NOMO-1 treated with dmso at 0.1 percent for 144 hours (cell line): ENCODE results near the gene DYNC1I2.
"Not testable (repeated sequence)": the region's sequence is repeated elsewhere in the genome, so short reads cannot be mapped to it uniquely, and the experiment has no call there.

ENCODE experiments used
- DNase-seq: peaks from one replicate; lab custom pipeline; 2025; ENCODE audit not compliant: unreplicated experiment; lab: John Stamatoyannopoulos, UW

Gene DYNC1I2

DNA sequence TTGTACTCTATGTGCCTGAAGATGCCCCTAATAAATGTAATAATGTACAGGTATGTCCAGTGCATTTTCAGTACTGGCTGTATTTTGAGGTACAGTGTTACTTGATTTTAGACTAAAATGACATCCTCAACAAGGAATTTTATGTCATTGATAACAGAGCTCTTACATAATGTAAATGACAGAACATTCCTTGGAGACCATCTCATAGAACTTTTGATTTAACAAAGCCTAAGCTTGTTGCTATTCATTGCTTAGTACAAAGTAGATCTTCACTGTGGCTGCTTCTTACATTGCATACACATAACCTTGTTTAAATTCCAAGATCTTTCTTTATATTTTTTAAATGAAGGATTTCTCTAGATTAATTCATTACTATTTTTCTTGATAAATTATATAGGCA lies 24.1 kb downstream of the DYNC1I2 start:
- no peak for DNase-seq

DNA sequence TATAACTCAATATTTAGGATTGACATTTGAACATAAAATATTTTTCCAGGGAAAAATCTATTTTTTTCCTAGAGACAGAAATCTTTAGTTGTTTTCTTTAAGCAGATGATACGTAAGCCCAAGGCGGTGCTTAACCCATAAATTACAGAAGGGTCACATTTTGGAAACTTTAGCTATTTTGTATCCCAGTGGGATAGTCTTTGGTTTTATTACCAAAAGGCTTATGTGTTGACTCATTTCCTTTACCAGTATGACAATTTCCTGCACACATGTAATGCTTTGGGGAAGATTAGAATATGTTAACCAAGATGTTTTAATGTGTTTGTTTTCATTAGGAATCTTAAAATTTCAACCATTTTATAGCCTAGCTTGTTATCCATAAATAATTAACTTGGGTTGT lies 24.8 kb downstream of the DYNC1I2 start:
- no peak for DNase-seq

DNA sequence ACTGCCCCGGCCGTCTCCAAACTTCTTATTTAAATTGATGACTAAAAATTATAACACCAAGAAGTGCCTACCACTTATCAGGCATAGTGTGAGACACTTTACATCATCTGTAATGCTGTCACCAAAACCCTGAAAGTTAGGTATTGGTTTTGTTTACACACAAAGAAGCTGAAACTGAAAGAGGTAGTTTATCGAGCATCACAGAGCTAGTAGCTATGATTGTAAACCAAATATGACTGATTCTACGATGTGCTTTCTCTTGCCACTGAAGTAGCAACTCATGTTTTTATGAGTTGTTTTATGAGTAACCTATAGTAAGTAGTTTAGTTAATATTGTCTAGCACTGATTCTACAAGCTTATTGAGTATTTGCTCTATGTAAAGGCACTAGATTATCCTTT lies 31.5 kb downstream of the DYNC1I2 start:
- DNase-seq, result no peak

DNA sequence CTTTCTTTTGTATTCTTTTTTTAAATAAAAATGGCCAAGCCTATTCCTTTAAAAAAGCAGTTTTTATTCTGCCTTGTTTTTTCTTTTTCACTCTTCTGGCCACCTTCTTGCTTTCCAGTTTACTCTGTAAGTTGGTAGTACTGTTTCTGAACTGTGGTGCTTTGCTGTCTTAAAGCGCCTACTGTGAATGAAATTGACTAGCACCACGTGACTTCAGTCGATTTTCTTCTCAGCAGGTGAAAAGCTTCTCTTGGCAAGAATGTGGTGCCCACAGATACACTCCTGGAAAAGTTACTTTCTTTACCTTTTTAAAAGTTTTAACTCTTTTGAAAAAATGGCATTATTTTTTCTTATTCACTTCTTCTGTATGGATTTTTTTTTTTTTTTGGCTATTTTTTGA lies 32.4 kb downstream of the DYNC1I2 start:
- no peak for DNase-seq

DNA sequence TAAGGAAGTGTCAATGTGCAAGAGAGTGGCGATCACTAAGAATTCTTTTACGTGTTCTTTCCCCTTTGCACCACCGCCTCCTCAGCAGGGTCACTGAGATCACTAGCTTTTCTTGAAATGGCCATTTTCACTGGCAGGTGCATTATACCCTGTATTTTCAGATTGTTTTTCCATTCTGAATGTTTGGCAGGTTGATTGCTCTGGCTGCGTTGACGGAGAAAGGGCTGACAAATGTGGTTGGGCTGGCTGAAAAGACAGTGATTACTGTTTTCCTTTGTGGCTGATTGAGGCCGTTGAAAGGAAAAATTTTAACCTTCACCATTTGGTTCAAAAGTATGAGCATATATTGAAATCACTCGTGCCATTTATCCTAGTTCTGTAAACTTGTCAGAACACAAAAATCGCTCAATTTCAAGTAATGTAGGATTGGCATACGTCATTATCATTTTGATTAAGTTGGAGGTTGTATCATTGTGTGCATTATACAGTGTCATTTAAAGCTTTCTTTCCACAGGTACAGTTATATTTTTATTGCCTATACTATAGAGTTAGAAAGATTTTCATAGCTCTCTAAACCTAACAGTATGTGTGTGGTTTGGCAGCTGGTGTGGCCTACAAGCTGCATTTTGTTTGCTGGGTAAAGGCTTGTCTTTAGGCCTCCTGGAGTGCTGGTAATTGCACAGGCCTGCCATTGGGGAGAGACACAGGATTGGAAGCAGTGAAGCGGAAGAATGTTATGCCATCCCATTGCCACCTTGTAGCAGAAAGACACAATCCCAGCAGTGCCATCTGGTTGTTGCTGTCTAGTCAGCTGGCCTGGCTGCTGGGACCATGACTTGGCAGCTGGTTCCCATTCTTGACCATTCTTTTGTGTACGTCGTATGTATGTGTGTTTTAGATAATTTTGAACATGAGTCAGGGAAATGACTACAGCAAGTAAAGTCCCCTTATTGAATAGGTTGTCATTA lies 36.7 kb downstream of the DYNC1I2 start:
- DNase-seq, result no peak

DNA sequence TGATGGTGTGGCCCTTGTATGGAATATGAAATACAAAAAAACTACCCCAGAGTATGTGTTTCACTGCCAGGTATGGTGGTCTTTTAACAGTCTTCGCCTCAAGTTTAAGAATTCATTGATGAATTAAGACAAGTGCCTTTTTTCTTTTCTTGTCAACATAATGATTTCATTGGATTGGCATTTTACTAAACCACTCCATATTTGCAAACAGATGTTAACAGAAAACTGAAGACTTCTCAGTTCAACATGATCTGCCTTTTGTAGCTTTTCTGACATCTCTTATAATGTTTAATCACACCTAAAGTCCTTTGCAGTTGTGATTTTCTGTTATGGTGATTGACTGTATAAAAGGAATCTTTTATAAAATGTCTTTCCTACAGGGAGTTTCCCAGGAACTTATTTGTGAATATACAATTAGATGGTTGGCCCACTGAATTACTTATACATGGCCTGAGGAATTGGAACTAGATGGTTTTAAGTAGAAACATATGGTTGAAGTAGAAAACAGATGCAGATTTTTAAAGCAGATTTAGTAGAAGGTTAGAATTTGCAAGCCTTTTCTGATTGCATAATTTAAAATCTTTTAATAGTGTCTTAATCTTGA lies 39.7 kb downstream of the DYNC1I2 start:
- DNase-seq, result no peak

DNA sequence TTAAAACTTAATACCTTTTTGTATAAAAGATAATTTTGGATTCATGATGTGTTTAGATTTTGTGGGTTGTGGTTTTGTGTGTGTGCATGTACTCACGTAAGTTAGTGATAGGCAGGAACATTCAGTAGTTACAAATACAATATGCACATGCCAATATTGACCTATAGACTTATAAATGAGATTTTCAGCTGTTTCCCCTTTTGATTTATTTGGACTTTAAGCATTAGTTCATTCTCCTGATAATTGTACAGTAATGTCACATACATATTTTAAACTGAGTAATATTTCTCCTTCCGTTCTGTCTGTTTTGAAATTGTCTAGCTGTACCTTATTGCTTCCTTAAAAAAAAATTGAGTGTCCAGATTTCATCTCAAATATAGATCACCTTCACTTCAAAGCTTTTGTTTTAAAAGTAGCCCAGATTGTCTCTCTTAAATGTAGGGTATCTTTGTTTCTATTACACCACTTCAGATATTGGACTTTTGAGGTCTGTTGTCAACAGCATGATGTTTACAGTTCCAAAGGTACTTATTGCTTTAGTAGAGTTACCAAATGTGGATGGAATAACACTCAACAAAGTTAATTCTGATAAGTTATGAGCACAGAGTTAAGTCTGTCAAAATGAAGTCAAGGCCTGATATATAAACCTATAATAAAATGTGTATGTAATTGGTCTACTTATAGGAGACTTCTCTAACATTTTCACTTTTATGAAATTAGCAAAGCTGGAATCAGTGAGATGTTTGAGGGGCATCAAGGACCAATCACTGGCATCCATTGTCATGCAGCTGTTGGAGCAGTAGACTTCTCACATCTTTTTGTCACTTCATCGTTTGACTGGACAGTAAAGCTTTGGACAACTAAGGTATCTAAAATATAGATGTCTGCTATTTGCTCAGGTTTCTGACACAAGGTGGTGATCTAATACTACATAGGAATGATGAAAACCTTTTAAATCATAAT lies 42.0 kb downstream of the DYNC1I2 start:
- DNase-seq, result no peak

DNA sequence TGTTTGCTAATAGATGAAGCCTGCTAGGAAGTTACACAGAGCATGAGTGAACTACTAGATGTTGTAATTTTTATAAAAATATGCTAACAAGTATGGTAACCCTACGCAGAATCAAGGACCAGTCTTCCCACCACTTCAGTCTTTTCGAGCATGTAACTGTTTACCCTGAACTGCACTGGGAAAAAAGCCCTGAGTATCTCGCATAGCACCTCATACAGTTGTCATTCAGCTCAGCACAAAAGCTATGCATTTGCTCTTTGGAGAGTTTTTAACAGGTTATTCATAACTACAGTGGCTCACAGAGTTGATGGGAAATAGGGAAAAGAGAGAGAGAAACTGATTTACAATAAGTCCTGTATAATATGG lies 42.7 kb downstream of the DYNC1I2 start:
- DNase-seq, result no peak

DNA sequence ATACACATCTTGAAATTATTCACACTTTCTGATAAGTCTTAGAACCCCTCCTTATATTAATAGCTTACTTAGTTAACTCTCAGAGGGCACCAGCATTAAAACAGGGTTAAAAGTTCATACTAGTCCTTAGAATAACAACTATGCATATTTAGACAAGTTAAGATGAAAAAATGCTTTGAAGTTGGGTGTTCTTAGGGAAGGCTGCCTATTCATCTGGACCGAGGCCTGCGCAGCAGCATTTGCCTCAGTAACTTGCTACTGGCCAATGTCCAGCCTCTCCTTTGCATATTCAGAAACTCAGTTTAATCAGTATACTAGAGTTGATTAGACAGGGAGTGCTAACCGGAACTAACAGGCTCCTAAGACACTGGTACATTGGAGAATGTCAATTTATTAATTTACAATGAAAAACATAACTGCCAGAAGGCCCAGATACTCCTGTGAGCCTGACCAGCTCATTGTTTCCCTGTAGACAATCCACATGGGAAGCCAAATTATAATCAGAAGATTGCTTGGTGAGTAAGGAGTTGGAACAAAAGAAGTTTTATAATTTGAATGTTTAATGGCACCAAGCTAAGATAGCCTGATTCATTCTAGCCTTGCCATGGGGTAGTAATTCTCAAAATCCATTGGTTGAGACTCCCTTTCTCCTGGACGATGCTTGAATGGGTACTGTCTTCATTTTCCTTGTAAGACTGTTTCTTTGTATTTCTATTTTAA lies 48.9 kb downstream of the DYNC1I2 start:
- DNase-seq, result no peak

DNA sequence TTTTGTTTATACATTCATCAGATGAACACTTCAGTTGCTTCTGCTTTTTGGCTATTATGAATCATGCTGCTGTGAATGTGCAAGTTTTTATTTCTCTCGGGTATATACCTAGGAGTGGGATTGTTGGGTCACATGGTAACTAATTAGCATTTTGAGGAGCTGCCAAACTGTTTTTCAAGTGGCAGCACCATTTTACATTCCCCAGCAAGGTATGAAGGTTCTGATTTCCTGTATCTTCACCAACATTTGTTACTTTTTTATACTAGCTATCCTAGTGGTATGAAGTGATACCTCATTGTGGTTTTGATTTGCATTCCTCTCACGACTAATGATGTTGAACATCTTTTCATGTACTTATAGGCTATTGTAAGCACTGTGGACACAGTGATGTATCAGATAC lies 53.9 kb downstream of the DYNC1I2 start:
- no peak for DNase-seq

DNA sequence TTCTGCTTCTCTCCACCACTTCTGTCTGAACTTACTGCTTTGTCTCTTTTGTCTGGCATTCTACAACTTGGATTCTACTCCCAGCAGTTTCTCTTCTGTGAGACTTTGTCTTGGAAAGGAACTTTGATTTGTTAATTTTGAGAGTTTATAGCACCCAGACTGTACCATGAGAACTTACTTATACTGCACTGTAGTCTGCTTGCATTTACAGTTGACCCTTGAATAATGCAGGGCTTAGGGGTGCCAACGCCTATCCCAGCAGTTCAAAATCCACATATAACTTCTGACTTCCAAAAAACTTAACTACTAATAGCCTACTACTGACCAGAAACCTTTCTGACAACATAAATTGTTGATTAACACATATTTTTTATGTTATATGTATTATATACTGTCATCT lies 55.5 kb downstream of the DYNC1I2 start:
- no peak for DNase-seq

DNA sequence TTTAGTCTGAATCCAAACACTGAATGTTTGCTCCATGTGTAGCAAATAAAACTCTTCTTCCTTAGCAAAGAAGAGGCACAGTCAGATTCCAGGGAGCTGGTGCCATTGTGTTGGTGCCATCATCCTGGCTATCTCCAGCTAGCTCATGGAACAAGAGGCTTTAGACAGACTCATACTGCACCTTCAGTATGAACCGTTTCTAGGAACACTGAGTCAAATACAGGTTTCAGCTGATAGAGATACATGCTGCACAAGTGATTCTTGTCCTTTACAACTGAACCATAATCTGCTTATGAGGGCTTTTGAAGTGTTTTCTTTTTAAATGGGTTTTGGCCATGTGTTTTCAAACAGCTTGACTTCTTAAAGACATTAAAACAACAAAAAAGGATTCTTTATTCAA lies 57.9 kb downstream of the DYNC1I2 start:
- no peak for DNase-seq

DNA sequence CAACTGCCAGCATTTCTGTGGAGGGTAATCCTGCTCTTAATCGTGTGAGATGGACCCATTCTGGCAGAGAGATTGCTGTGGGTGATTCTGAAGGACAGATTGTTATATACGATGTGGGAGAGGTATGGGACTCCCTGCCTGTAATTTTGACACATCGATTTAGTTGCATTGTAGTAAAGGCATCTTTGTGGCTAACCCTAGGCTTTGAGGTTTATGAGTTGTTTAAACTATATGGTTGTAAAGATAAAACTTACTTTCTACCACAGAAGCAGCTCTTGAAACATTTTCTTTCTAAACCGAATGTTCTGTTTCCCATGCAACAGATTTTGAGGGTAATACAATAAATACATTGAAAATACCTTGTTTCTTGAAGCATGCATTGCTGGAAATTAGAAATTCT lies 58.5 kb downstream of the DYNC1I2 start:
- no peak for DNase-seq

DNA sequence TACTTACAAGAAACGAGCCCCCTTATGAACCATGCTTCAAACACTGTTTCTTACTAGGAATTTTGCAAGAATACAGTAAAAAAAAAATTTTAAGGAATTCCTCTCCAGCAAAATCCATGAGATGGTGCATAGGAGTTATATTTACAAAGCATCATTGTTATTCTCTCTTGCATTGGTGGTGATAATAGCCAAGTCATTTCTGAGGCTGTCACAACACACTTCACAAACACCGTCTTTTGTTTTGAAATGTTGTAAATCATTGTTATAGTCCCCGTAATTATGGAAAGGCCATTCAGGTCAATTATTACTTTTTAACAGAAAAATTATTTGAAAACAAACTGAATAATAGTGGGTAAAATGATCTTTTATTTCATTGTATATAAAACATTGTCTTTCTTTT lies 60.1 kb downstream of the DYNC1I2 start:
- no peak for DNase-seq

DNA sequence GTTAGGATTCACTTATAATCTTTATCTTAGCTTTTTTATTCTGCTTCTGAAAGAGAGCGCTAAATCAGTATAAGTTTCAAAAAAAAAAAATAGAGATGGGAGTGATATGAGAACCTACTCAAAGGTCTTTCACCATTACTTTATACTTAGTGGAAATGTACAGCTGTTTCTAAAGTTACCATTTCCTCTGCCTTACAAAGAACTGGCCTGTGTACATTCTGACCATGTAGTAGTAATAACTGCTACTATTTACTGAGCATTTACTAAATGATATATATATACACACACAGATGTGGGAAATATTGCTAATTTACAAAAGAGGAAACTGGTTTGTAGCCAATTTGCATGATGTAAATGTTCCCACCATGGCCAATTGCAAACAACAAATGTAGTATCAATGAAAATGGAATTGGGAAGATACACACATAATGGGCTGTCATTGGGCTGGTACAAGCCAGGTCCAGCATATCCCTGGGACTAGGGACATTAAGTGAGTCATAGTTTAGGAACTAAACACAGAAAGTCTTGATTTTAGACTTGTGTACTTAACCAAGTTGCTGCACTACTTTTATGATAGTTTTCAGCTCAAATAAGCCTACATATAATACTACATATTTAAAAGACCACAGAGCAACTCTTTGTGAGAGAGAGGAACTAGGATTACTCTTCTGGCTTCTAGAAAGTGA lies 67.1 kb downstream of the DYNC1I2 start:
- no peak for DNase-seq

DNA sequence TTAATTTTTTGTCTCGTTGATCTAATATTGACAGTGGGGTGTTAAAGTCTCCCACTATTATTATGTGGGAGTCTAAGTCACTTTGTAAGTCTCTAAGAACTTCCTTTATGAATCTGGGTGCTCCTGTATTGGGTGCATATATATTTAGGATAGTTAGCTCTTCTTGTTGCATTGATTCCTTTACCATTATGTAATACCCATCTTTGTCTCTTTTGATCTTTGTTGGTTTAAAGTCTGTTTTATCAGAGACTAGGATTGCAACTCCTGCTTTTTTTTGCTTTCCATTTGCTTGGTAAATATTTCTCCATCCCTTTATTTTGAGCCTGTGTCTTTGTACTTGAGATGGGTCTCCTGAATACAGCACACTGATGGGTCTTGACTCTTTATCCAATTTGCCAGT lies 71.5 kb downstream of the DYNC1I2 start:
- not testable (repeated sequence) for DNase-seq

DNA sequence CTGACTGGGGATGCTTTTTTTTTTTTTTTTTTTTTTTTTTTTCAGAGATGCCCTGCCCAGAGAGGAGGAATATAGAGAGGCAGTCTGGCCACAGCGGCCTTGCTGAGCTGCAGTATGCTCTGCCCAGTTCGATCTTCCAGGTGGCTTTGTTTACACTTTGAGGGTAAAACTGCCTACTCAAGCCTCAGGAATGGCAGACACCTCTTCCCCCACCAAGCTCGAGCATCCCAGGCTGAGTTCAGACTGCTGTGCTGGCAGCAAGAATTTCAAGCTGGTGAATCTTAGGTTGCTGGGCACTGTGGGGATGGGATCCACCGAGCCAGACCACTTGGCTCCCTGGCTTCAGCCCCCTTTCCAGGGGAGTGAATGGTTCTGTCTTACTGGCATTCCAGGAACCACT lies 73.9 kb downstream of the DYNC1I2 start:
- DNase-seq, result not testable (repeated sequence)

DNA sequence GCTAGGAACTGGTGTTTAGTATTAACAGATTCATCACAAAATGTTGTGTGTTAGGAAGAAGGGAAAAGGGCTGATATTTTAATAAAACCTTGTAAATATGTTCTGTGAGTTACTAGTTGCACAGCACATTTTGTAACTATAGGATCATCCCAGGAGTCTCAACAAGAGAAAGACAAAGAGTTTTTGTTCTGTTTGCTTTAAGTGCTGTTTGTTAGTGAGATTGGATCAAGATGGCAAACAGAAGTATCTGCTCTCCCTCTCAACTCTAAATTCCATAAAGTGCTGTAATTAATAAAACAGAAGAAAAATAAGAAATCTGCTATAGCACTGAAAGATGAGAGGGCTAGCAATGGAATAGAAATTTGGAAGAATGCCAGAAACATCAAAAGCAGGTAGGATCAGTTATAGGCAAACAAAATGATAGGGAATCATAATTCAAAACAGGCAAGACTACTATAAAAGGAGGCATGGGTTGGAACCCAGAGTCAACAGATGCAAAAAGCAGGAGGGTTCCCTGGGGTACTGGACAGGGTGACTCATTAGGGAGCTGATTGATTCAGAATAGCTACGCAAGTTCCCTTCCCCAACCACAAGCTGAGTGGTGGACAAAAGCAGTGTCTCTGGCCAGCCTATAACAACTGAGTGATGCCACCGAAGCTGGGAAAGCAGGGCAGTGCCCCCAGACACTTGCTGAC lies 75.8 kb downstream of the DYNC1I2 start:
- no peak for DNase-seq

DNA sequence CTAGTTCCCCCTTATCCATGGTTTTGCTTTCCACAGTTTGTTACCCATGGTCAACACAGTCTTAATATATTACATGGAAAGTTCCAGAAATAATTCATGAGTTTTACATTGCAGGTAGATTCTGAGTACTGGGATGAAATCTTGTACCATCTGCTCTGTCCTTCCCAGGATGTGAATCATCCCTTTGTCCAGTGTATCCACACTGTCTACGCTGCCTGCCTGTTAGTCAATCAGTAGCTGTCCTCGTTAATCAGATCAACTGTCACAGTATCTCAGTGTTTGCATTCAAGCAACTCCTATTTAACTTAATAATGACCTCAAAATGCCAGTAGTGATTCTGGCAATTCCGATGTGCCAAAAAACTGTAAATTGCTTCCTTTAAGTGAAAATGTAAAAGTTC lies 76.3 kb downstream of the DYNC1I2 start:
- no peak for DNase-seq

DNA sequence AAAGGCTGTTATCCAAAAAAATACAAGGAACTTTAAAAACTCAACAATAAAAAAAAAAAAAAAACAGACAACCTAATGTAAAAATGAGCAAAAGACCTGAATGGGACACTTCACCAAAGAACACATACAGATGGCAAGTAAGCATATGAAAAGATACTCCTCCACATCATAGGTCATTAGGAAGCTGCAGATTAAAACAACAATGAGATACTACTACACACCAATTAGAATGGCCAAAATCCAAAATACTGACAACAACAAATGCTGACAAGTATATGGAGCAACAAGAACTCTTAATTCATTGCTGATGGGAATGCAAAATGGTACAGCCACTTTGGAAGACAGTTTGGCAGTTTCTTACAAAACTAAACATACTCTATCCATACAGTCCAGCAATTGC lies 84.2 kb downstream of the DYNC1I2 start:
- DNase-seq, result no peak
